ENCODE data around the gene EFCAB6.

- TF ChIP-seq CTCF (IDR thresholded peaks at IDR 0.05) (no peak), POLR2A (IDR thresholded peaks at IDR 0.05) (peak; percentile 41 to 60)
These were observed at the start of gene EFCAB6 for GRCh38 chr22:43812149-43812842.

All from Peyer's patch (tissue), 4 donors.